GM21825 (cell line): ENCODE results near the gene TEX14.
A peak's percentile ranks its signal among the peaks of the same experiment; 100 is the strongest.
"Not testable (repeated sequence)": the region's sequence is repeated elsewhere in the genome, so short reads cannot be mapped to it uniquely, and the experiment has no call there.

Experiments
- ATAC-seq: cut with Tn5 transposase; IDR thresholded peaks from one replicate; pipeline ENCODE4 v1.9.1; 2021; ENCODE audit warnings: mild to moderate bottlenecking, moderate library complexity; ENCODE audit not compliant: unreplicated experiment

TEX14 gene

GRCh38 chr17:58657962-58658803, 33.7 kb downstream of the TEX14 start:
- ATAC-seq = not testable (repeated sequence)

GRCh38 chr17:58648236-58648635, 43.6 kb downstream of the TEX14 start:
- no peak for ATAC-seq

- ATAC-seq = no peak
Measured at GRCh38 chr17:58643147-58643546, 48.7 kb downstream of the TEX14 start.

- ATAC-seq = no peak
Measured at GRCh38 chr17:58641887-58642311, 49.9 kb downstream of the TEX14 start.

- ATAC-seq = no peak
Measured at GRCh38 chr17:58640202-58640601, 51.6 kb downstream of the TEX14 start.

- no peak for ATAC-seq
Measured at GRCh38 chr17:58639681-58640080, 52.2 kb downstream of the TEX14 start.

GRCh38 chr17:58637011-58637570, 54.8 kb downstream of the TEX14 start:
- ATAC-seq = no peak

- no peak for ATAC-seq
Measured at GRCh38 chr17:58632324-58633314, 59.2 kb downstream of the TEX14 start.

GRCh38 chr17:58631523-58632323, 60.1 kb downstream of the TEX14 start:
- peak; percentile 79 for ATAC-seq

GRCh38 chr17:58630883-58631522, 60.8 kb downstream of the TEX14 start:
- ATAC-seq = peak; percentile 48

GRCh38 chr17:58626905-58627304, 64.9 kb downstream of the TEX14 start:
- no peak for ATAC-seq

GRCh38 chr17:58624751-58625150, 67.1 kb downstream of the TEX14 start:
- ATAC-seq = no peak

- peak; percentile 65 for ATAC-seq
Measured at GRCh38 chr17:58621174-58621573, 70.7 kb downstream of the TEX14 start.

- no peak for ATAC-seq
Measured at GRCh38 chr17:58618336-58618735, 73.5 kb downstream of the TEX14 start.

GRCh38 chr17:58617563-58617962, 74.3 kb downstream of the TEX14 start:
- no peak for ATAC-seq

GRCh38 chr17:58615768-58616659, 75.8 kb downstream of the TEX14 start:
- peak; percentile 54 for ATAC-seq

- ATAC-seq = no peak
Measured at GRCh38 chr17:58614859-58615459, 76.9 kb downstream of the TEX14 start.

- ATAC-seq = no peak
Measured at GRCh38 chr17:58611331-58611730, 80.5 kb downstream of the TEX14 start.

- no peak for ATAC-seq
Measured at GRCh38 chr17:58606934-58607333, 84.9 kb downstream of the TEX14 start.
